Stimulated activated CD4-positive, alpha-beta T cell treated with anti-CD3 and anti-CD28 coated beads, Interleukin-12 subunit alpha, Interleukin-12 subunit beta, amount 100 ng/mL, for 24 hours (primary cell): Measurements from ENCODE around the gene SORD.
A peak's percentile ranks its signal among the peaks of the same experiment; 100 is the strongest.
"Not testable (repeated sequence)": the region's sequence is repeated elsewhere in the genome, so short reads cannot be mapped to it uniquely, and the experiment has no call there.

ENCODE experiments used
- DNase-seq, 2 experiments: peaks; one replicate each; pipeline ENCODE4 v3.0.0-alpha.2; 2020; ENCODE audit warnings: low read depth in 2 of 2

SORD gene

GRCh38 chr15:45022871-45023658 lies at the start of gene SORD:
Gene SORD, plus strand, starts transcription at chr15:45023195. Its CDS starts 89 bp downstream, at chr15:45023284.
- DNase-seq: peak; percentile 83 to 95

GRCh38 chr15:44976183-44976582 lies 46.8 kb upstream of the SORD start:
- not testable (repeated sequence) for DNase-seq

- DNase-seq: not testable (repeated sequence)
These were observed 45.2 kb upstream of the SORD start for GRCh38 chr15:44977781-44978180.

- DNase-seq: not testable (repeated sequence)
These were observed 43.2 kb upstream of the SORD start for GRCh38 chr15:44979617-44980339.

GRCh38 chr15:44984144-44984543 lies 38.9 kb upstream of the SORD start:
- DNase-seq: not testable (repeated sequence)

- DNase-seq: not testable (repeated sequence)
These were observed 36.5 kb upstream of the SORD start for GRCh38 chr15:44986346-44987055.

- not testable (repeated sequence) for DNase-seq
These were observed 35.3 kb upstream of the SORD start for GRCh38 chr15:44987711-44988110.

- DNase-seq: not testable (repeated sequence)
These were observed 34.7 kb upstream of the SORD start for GRCh38 chr15:44988184-44988869.

- DNase-seq: not testable (repeated sequence)
These were observed 34.1 kb upstream of the SORD start for GRCh38 chr15:44988870-44989219.

GRCh38 chr15:44997632-44998031 lies 25.4 kb upstream of the SORD start:
- DNase-seq: not testable (repeated sequence)

- DNase-seq: no peak
These were observed 23.9 kb upstream of the SORD start for GRCh38 chr15:44999105-44999504.

- not testable (repeated sequence) for DNase-seq
These were observed 21.8 kb upstream of the SORD start for GRCh38 chr15:45001180-45001579.

GRCh38 chr15:45003731-45004410 lies 19.1 kb upstream of the SORD start:
- not testable (repeated sequence) for DNase-seq

- DNase-seq: not testable (repeated sequence)
These were observed 18.3 kb upstream of the SORD start for GRCh38 chr15:45004590-45005175.

- no peak for DNase-seq
These were observed 13.9 kb upstream of the SORD start for GRCh38 chr15:45009046-45009445.

GRCh38 chr15:45015114-45015513 lies 7.9 kb upstream of the SORD start:
- not testable (repeated sequence) for DNase-seq

- DNase-seq: not testable (repeated sequence)
These were observed 2.6 kb upstream of the SORD start for GRCh38 chr15:45020222-45020900.

- DNase-seq: not testable (repeated sequence)
These were observed 2.1 kb upstream of the SORD start for GRCh38 chr15:45020901-45021259.

GRCh38 chr15:45021348-45021747 lies 1.6 kb upstream of the SORD start:
- no peak for DNase-seq

GRCh38 chr15:45023659-45024225 lies 747 bp downstream of the SORD start:
- DNase-seq: no peak
